ENCODE data around the gene FBXO48.

Gene FBXO48

DNA sequence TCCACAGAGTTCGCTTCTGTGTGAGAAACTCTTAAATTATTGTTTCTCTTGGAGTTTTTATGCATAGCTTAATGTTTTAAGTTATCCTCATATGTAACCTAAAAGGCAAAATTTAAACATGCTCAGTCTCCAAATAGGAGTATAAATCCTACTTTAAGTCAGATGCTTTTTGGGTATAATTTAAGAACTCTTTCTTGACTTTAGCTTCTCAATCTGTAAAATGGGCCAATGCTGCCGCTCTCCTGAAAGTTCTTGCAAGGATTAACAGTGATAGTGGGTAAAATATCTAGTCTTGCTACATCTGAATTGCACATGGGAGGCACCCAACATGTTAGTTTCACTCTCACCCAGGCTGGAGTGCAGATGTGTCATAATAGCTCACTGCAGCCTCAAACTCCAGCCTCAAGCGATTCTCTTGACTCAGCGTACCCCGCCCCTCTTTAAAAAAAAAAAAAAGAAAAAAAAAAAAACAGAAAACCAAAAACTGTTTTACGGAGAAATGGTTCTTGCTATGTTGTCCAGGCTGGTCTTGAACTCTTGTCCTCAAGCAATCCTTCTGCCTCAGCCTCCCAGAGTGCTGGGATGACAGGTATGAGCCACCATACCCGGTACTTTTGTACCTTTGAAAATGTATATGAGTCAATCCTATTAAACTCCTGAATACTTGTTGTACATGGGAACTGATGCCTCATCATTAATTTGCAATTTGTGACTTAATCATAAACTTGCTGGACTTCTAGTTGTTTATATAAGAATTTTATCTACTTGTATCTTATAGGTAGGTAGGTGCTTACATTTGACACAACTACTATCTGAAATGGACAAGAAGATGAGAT is 1.8 kb downstream of the FBXO48 start:
- H4K20me1 ChIP-seq (ENCODE audit: insufficient read depth, low read length, poor library complexity, severe bottlenecking): no peaks in the 10 kb centered on the region
- H3K4me1 ChIP-seq (ENCODE audit: insufficient read depth, low read length, poor library complexity, severe bottlenecking): peaks cover 32% of the 10 kb centered on the region
- peaks cover 24% of the 10 kb centered on the region for H3K79me2 ChIP-seq (ENCODE audit: insufficient read depth, low read length)
- H3F3A ChIP-seq (ENCODE audit: low read depth): no peaks in the 10 kb centered on the region
- H3K27me3 ChIP-seq (ENCODE audit: insufficient read depth, low read length, poor library complexity, severe bottlenecking): no peaks in the 10 kb centered on the region
- H3K36me3 ChIP-seq (ENCODE audit: insufficient read depth, low read length): no peaks in the 10 kb centered on the region
- H3K4me2 ChIP-seq (ENCODE audit: low read depth, low read length, poor library complexity, severe bottlenecking): peak overlapping the region; percentile 95
- no peaks in the 10 kb centered on the region for H3K9me3 ChIP-seq (ENCODE audit: insufficient read depth, low read depth, low read length)
- no peak for TF ChIP-seq EZH2phosphoT487 (IDR thresholded peaks at IDR 0.05; ENCODE audit: borderline replicate concordance)
- TF ChIP-seq, protein P1, sequence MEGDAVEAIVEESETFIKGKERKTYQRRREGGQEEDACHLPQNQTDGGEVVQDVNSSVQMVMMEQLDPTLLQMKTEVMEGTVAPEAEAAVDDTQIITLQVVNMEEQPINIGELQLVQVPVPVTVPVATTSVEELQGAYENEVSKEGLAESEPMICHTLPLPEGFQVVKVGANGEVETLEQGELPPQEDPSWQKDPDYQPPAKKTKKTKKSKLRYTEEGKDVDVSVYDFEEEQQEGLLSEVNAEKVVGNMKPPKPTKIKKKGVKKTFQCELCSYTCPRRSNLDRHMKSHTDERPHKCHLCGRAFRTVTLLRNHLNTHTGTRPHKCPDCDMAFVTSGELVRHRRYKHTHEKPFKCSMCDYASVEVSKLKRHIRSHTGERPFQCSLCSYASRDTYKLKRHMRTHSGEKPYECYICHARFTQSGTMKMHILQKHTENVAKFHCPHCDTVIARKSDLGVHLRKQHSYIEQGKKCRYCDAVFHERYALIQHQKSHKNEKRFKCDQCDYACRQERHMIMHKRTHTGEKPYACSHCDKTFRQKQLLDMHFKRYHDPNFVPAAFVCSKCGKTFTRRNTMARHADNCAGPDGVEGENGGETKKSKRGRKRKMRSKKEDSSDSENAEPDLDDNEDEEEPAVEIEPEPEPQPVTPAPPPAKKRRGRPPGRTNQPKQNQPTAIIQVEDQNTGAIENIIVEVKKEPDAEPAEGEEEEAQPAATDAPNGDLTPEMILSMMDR (conservative IDR thresholded peaks at IDR 0.05; ENCODE audit: low read length): no peak
- H3K9ac ChIP-seq (ENCODE audit: low read depth, low read length, poor library complexity, severe bottlenecking): peak overlapping the region; percentile 82
- no peaks in the 10 kb centered on the region for H3K9me2 ChIP-seq (replicated peaks; ENCODE audit: low read depth, low read length)
- peak overlapping the region; percentile 90 for H3K4me3 ChIP-seq (ENCODE audit: low read length, poor library complexity, severe bottlenecking)
- H2AFZ ChIP-seq (ENCODE audit: low read length): no peak overlapping the region

DNA sequence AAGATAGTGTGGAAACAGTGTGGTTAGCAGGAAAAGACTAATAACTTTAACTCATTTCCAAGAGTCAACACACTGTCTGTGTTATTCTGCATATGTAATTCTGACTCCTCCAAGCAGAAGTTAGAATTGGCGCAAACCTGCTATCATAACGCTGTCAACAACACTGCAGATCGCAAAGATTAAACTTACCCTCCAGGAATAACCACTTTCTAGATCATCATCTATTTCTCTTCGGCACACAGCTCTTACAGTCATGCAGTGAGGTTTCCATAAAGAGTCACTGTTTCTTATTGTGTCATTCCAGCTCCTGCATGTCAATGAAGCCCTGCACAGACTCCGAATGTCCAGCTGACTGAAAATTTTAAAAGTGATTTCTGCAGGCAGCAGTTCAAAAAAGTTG is 2.4 kb downstream of the FBXO48 start:
- no peak overlapping the region for H3K4me3 ChIP-seq (ENCODE audit: low read length, poor library complexity, severe bottlenecking)
- H3K36me3 ChIP-seq (ENCODE audit: insufficient read depth, low read length): no peaks in the 10 kb centered on the region
- TF ChIP-seq EZH2phosphoT487 (IDR thresholded peaks at IDR 0.05; ENCODE audit: borderline replicate concordance): no peak
- TF ChIP-seq, protein P1 (conservative IDR thresholded peaks at IDR 0.05; ENCODE audit: low read length): no peak
- no peaks in the 10 kb centered on the region for H4K20me1 ChIP-seq (ENCODE audit: insufficient read depth, low read length, poor library complexity, severe bottlenecking)
- H3K9ac ChIP-seq (ENCODE audit: low read depth, low read length, poor library complexity, severe bottlenecking): no peak overlapping the region
- H3K27me3 ChIP-seq (ENCODE audit: insufficient read depth, low read length, poor library complexity, severe bottlenecking): no peaks in the 10 kb centered on the region
- no peak overlapping the region for H3K4me2 ChIP-seq (ENCODE audit: low read depth, low read length, poor library complexity, severe bottlenecking)
- H3F3A ChIP-seq (ENCODE audit: low read depth): no peaks in the 10 kb centered on the region
- H3K4me1 ChIP-seq (ENCODE audit: insufficient read depth, low read length, poor library complexity, severe bottlenecking): peaks cover 27% of the 10 kb centered on the region
- H2AFZ ChIP-seq (ENCODE audit: low read length): no peak overlapping the region
- H3K9me3 ChIP-seq (ENCODE audit: insufficient read depth, low read depth, low read length): no peaks in the 10 kb centered on the region
- no peaks in the 10 kb centered on the region for H3K9me2 ChIP-seq (replicated peaks; ENCODE audit: low read depth, low read length)
- H3K79me2 ChIP-seq (ENCODE audit: insufficient read depth, low read length): peaks cover 18% of the 10 kb centered on the region

DNA sequence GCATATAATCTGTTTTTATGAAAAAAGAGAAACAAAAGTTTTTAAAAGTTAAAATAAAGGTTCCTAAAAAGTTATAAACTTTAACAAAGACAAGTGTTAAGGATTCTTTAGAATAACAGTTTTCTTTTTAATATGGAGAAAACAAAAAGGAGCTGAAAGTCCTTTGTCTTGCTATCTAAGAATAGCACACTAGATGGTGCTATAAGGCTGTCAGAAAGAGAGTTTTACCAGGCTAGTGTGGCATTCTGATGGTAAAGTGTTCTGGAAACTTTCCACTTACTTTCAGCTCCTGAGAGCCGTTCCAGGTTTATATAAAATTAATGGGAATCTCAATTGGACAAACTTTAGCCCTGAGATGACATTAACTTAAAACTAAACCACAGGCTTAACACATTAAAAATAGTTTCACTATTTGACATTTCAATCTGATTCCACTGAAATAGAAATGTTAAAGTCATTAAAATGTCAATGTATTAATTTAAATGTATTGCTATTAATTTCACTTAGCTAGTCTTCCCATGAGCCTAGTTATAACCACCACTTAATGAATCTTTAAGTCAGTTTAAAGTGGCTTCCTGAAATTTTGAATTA is 3.7 kb downstream of the FBXO48 start:
- H3K27me3 ChIP-seq (ENCODE audit: insufficient read depth, low read length, poor library complexity, severe bottlenecking): no peaks in the 10 kb centered on the region
- H3K9me2 ChIP-seq (replicated peaks; ENCODE audit: low read depth, low read length): no peaks in the 10 kb centered on the region
- no peaks in the 10 kb centered on the region for H3K36me3 ChIP-seq (ENCODE audit: insufficient read depth, low read length)
- H3K9ac ChIP-seq (ENCODE audit: low read depth, low read length, poor library complexity, severe bottlenecking): no peak overlapping the region
- H3K4me1 ChIP-seq (ENCODE audit: insufficient read depth, low read length, poor library complexity, severe bottlenecking): peaks cover 17% of the 10 kb centered on the region
- H3F3A ChIP-seq (ENCODE audit: low read depth): no peaks in the 10 kb centered on the region
- H2AFZ ChIP-seq (ENCODE audit: low read length): no peak overlapping the region
- no peaks in the 10 kb centered on the region for H3K9me3 ChIP-seq (ENCODE audit: insufficient read depth, low read depth, low read length)
- peaks cover 8% of the 10 kb centered on the region; the same call in 1 of the 2 replicates for H3K79me2 ChIP-seq (ENCODE audit: insufficient read depth, low read length)
- H3K4me3 ChIP-seq (ENCODE audit: low read length, poor library complexity, severe bottlenecking): no peak overlapping the region
- H3K4me2 ChIP-seq (ENCODE audit: low read depth, low read length, poor library complexity, severe bottlenecking): peak overlapping the region; percentile 30
- no peaks in the 10 kb centered on the region for H4K20me1 ChIP-seq (ENCODE audit: insufficient read depth, low read length, poor library complexity, severe bottlenecking)
- no peak for TF ChIP-seq EZH2phosphoT487 (IDR thresholded peaks at IDR 0.05; ENCODE audit: borderline replicate concordance)
- TF ChIP-seq, protein P1 (conservative IDR thresholded peaks at IDR 0.05; ENCODE audit: low read length): peak; percentile 81
